Erythroblast (primary cell): ENCODE data around the gene RPRML.

Experiments
- GATA1 ChIP-seq: IDR thresholded peaks from 2 replicates; pipeline ENCODE4 v1.6.1; 2011; ENCODE audit warnings: low read depth, mild to moderate bottlenecking, control low read depth, low read length, moderate library complexity
- POLR2A ChIP-seq: IDR thresholded peaks from 2 replicates; pipeline ENCODE4 v1.6.1; 2011; ENCODE audit warnings: mild to moderate bottlenecking, low read length

- TF ChIP-seq POLR2A, result no peak
- TF ChIP-seq GATA1, result no peak
Observed at GRCh38 chr17:46949291-46950174, 29.5 kb downstream of the RPRML start.
